ENCODE data around the gene KIF5A.

The KIF5A gene

DNA sequence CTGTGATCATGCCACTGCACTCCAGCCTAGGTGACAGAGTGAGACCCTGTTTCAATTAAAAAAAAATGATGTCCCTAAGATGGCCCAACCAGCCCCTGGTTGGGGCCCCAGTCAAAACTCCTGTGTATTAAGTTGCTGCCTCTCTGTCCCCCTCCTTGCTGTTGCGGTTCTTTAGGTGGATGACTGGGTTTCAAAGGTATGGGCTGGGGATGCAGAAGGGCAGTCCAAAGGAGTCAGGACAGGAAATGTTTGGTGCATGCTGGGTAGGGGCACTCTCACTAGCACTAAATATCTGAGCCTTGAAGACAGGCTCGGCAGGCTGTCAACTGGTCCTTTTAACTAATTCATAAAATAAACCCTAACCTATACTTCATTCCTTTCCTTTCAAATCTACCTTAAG is 29.2 kb downstream of the KIF5A start:
- no peaks in the 10 kb centered on the region for H3K27me3 ChIP-seq (ENCODE audit: low read length)
- H3K36me3 ChIP-seq (ENCODE audit: low read length) = no peaks in the 10 kb centered on the region
- H3K9me2 ChIP-seq (replicated peaks; ENCODE audit: insufficient read depth, low read length) = no peaks in the 10 kb centered on the region
- no peaks in the 10 kb centered on the region for H4K20me1 ChIP-seq (ENCODE audit: low read depth, low read length)
- no peak overlapping the region for H3K9ac ChIP-seq (ENCODE audit: low read length)
- no peaks in the 10 kb centered on the region for H3F3A ChIP-seq (ENCODE audit: insufficient read depth)
- no peak overlapping the region for H2AFZ ChIP-seq (ENCODE audit: low read depth, low read length, severe bottlenecking)
- TF ChIP-seq, protein P1, sequence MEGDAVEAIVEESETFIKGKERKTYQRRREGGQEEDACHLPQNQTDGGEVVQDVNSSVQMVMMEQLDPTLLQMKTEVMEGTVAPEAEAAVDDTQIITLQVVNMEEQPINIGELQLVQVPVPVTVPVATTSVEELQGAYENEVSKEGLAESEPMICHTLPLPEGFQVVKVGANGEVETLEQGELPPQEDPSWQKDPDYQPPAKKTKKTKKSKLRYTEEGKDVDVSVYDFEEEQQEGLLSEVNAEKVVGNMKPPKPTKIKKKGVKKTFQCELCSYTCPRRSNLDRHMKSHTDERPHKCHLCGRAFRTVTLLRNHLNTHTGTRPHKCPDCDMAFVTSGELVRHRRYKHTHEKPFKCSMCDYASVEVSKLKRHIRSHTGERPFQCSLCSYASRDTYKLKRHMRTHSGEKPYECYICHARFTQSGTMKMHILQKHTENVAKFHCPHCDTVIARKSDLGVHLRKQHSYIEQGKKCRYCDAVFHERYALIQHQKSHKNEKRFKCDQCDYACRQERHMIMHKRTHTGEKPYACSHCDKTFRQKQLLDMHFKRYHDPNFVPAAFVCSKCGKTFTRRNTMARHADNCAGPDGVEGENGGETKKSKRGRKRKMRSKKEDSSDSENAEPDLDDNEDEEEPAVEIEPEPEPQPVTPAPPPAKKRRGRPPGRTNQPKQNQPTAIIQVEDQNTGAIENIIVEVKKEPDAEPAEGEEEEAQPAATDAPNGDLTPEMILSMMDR (IDR thresholded peaks at IDR 0.05; ENCODE audit: insufficient read depth, low read length, poor library complexity, severe bottlenecking) = no peak
- TF ChIP-seq EZH2phosphoT487 (conservative IDR thresholded peaks at IDR 0.05; ENCODE audit: low read length) = no peak
- no peak overlapping the region for H3K27ac ChIP-seq (ENCODE audit: low read depth, low read length)
- H3K9me3 ChIP-seq (ENCODE audit: insufficient read depth, low read length) = no peaks in the 10 kb centered on the region
- no peaks in the 10 kb centered on the region for H3K79me2 ChIP-seq (ENCODE audit: insufficient read depth, low read length)
- H3K4me3 ChIP-seq (ENCODE audit: insufficient read depth, low read length, poor library complexity, severe bottlenecking) = no peak overlapping the region
- H3K4me2 ChIP-seq (ENCODE audit: low read depth, low read length, poor library complexity, severe bottlenecking) = no peak overlapping the region

DNA sequence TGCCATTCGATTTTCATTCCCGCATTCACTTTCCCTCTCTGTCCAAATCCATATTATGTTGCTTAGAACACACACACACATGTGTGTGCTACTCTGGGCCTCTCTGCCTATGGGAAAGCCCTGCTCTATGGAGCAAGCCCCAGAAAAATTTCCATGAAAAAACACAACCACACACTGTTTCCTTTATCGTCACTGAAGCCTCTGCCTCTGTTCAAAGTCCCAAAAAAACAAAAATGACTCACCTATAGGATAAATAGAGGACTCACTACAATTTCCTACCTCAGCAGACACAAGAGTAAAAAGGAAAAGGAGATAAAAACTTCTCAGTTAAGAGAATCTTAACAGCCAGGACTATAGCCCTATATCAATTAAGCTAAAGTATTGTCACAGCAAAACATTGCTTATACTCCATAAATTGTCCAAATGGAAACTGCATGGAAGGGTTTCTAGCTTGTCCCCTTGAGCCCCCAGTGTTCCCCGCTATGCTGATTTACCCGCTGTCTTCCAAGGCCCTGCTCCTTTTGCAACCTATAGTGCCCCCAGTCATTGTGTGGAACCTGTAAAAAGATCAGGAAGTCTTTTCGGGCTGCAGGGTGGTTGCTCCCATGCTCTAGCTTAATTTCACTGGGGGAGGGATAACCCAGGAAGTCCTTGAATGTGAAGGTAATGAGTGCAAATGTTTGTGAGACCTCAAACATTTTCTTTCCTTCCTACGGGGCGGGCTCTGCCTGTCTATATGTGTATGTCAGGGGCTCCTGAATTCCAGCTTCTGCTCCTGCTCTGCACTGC is 30.0 kb downstream of the KIF5A start:
- Histone ChIP-seq H3K79me2 (ENCODE audit: insufficient read depth, low read length) (no peaks in the 10 kb centered on the region), H4K20me1 (ENCODE audit: low read depth, low read length) (no peaks in the 10 kb centered on the region), H3K36me3 (ENCODE audit: low read length) (no peaks in the 10 kb centered on the region), H2AFZ (ENCODE audit: low read depth, low read length, severe bottlenecking) (no peak overlapping the region), H3F3A (ENCODE audit: insufficient read depth) (no peaks in the 10 kb centered on the region), H3K27me3 (ENCODE audit: low read length) (no peaks in the 10 kb centered on the region), H3K4me2 (ENCODE audit: low read depth, low read length, poor library complexity, severe bottlenecking) (no peak overlapping the region), H3K9me2 (replicated peaks; ENCODE audit: insufficient read depth, low read length) (no peaks in the 10 kb centered on the region), H3K27ac (ENCODE audit: low read depth, low read length) (no peak overlapping the region), H3K4me3 (ENCODE audit: insufficient read depth, low read length, poor library complexity, severe bottlenecking) (no peak overlapping the region), H3K9me3 (ENCODE audit: insufficient read depth, low read length) (no peaks in the 10 kb centered on the region), H3K9ac (ENCODE audit: low read length) (no peak overlapping the region)
- TF ChIP-seq, protein P1 (IDR thresholded peaks at IDR 0.05; ENCODE audit: insufficient read depth, low read length, poor library complexity, severe bottlenecking) = no peak
- no peak for TF ChIP-seq EZH2phosphoT487 (conservative IDR thresholded peaks at IDR 0.05; ENCODE audit: low read length)

DNA sequence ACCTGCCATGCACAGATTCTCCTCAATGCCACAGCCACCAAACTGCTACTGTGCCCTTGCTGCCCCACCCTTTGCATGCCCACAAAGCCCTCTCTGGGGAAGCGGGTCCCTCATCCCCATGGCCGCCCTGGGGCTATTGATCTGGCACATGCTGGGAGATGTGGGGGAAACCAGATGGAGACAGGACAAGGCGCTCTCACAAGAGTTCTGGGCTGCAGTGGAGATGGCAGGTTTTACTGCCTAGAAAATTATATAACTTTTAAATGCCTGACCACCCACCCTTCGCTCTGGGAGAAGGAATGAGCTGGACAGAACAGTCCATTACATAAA is 30.6 kb downstream of the KIF5A start:
- no peak overlapping the region for H3K4me3 ChIP-seq (ENCODE audit: insufficient read depth, low read length, poor library complexity, severe bottlenecking)
- no peaks in the 10 kb centered on the region for H3K9me3 ChIP-seq (ENCODE audit: insufficient read depth, low read length)
- H4K20me1 ChIP-seq (ENCODE audit: low read depth, low read length) = no peaks in the 10 kb centered on the region
- no peaks in the 10 kb centered on the region for H3K36me3 ChIP-seq (ENCODE audit: low read length)
- H3F3A ChIP-seq (ENCODE audit: insufficient read depth) = no peaks in the 10 kb centered on the region
- H2AFZ ChIP-seq (ENCODE audit: low read depth, low read length, severe bottlenecking) = no peak overlapping the region
- TF ChIP-seq, protein P1 (IDR thresholded peaks at IDR 0.05; ENCODE audit: insufficient read depth, low read length, poor library complexity, severe bottlenecking) = no peak
- no peak for TF ChIP-seq EZH2phosphoT487 (conservative IDR thresholded peaks at IDR 0.05; ENCODE audit: low read length)
- no peak overlapping the region for H3K4me2 ChIP-seq (ENCODE audit: low read depth, low read length, poor library complexity, severe bottlenecking)
- H3K27ac ChIP-seq (ENCODE audit: low read depth, low read length) = no peak overlapping the region
- H3K27me3 ChIP-seq (ENCODE audit: low read length) = no peaks in the 10 kb centered on the region
- no peaks in the 10 kb centered on the region for H3K9me2 ChIP-seq (replicated peaks; ENCODE audit: insufficient read depth, low read length)
- no peaks in the 10 kb centered on the region for H3K79me2 ChIP-seq (ENCODE audit: insufficient read depth, low read length)
- no peak overlapping the region for H3K9ac ChIP-seq (ENCODE audit: low read length)

All from SU-DHL-6 (cell line).